ENCODE measurements around the gene SGMS1. TPM values are rescaled to one million over a fixed set of nuclear protein-coding genes. Genes with fewer than 3 reads are reported as not detected.

The SGMS1 gene
- total RNA-seq, 1 donor from 2014 or later, result 9.2 TPM

DNA sequence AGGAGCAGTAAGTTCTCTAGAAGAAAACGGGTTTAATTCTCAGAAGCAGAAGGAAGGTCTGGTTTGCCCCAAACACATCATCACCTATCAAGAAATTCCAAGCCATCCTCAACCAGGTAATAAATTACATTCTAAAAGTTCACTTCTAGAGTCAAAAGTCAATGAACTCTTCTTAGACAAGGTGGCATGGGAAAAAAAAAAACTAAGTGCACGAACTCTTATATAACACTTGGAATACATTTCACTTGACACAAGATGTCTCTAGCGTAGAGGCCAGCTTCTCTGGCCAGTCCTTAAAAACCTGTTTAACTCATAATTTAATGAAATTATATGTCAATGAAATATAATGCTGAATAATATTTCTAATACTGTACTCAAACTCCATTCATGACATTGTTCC, 200.3 kb downstream of the SGMS1 start:
- H3K4me3 ChIP-seq, result no peak overlapping the region
- H3K36me3 ChIP-seq, result no peaks in the 10 kb centered on the region
- peaks cover 15% of the 10 kb centered on the region for H3K27me3 ChIP-seq
- no peaks in the 10 kb centered on the region for H3K36me3 Mint-ChIP-seq
- H3K4me1 Mint-ChIP-seq, result no peaks in the 10 kb centered on the region
- H3F3A ChIP-seq (ENCODE audit: low read depth), result peaks cover 1% of the 10 kb centered on the region
- H3K4me1 ChIP-seq, result peaks cover 2% of the 10 kb centered on the region
- H3K4me3 Mint-ChIP-seq, result no peak overlapping the region
- peaks cover 5% of the 10 kb centered on the region for H4K20me1 ChIP-seq (ENCODE audit: low read depth)
- H3K9me3 ChIP-seq (ENCODE audit: low read depth), result no peaks in the 10 kb centered on the region
- no peaks in the 10 kb centered on the region for H3K9me3 Mint-ChIP-seq
- H3K79me2 ChIP-seq (ENCODE audit: low read depth), result no peaks in the 10 kb centered on the region
- H3K27ac Mint-ChIP-seq, result no peak overlapping the region
- no peak for DNase-seq (ENCODE audit: low spot score)
- H3K4me2 ChIP-seq, result no peak overlapping the region
- H3K27me3 Mint-ChIP-seq (ENCODE audit: insufficient read depth, low read depth), result peaks cover 2% of the 10 kb centered on the region
- no peak overlapping the region for H3K9ac ChIP-seq
- TF ChIP-seq, protein P1, sequence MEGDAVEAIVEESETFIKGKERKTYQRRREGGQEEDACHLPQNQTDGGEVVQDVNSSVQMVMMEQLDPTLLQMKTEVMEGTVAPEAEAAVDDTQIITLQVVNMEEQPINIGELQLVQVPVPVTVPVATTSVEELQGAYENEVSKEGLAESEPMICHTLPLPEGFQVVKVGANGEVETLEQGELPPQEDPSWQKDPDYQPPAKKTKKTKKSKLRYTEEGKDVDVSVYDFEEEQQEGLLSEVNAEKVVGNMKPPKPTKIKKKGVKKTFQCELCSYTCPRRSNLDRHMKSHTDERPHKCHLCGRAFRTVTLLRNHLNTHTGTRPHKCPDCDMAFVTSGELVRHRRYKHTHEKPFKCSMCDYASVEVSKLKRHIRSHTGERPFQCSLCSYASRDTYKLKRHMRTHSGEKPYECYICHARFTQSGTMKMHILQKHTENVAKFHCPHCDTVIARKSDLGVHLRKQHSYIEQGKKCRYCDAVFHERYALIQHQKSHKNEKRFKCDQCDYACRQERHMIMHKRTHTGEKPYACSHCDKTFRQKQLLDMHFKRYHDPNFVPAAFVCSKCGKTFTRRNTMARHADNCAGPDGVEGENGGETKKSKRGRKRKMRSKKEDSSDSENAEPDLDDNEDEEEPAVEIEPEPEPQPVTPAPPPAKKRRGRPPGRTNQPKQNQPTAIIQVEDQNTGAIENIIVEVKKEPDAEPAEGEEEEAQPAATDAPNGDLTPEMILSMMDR (IDR thresholded peaks at IDR 0.05), result no peak
- TF ChIP-seq EZH2phosphoT487 (IDR thresholded peaks at IDR 0.05) (no peak), EZH2 (IDR thresholded peaks at IDR 0.05) (no peak)
- no peak overlapping the region for H2AFZ ChIP-seq (replicated peaks)
- no peak overlapping the region for H3K27ac ChIP-seq

DNA sequence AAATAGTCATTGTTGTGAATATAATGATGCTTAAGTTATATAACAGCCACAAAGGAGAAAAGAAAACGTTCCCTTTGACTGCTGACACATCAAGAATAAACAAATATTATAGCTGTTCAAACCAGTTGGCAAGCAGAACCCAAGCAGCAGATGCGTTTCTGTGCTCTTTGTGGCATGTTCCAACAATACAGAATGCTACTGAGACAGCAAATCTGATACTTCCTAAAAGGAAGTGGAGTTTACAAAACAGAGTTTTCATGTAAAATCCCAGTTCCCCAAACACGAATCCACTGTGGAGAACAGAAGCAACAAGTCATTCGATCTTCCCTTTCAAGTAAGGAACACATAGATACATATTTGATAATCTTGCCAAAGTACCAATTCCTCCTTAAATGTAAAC, 201.5 kb downstream of the SGMS1 start:
- Histone ChIP-seq H3K27me3 (peaks cover 26% of the 10 kb centered on the region), H2AFZ (replicated peaks) (no peak overlapping the region), H3K9me3 (ENCODE audit: low read depth) (no peaks in the 10 kb centered on the region), H3K4me3 (no peak overlapping the region), H3K4me2 (no peak overlapping the region), H3K9ac (no peak overlapping the region), H3K4me1 (peaks cover 4% of the 10 kb centered on the region), H3F3A (ENCODE audit: low read depth) (peaks cover 5% of the 10 kb centered on the region), H3K36me3 (no peaks in the 10 kb centered on the region), H4K20me1 (ENCODE audit: low read depth) (peaks cover 10% of the 10 kb centered on the region), H3K79me2 (ENCODE audit: low read depth) (no peaks in the 10 kb centered on the region), H3K27ac (no peak overlapping the region)
- Mint-ChIP-seq H3K36me3 (no peaks in the 10 kb centered on the region), H3K27ac (no peak overlapping the region), H3K27me3 (ENCODE audit: insufficient read depth, low read depth) (peaks cover 2% of the 10 kb centered on the region), H3K4me3 (no peak overlapping the region), H3K9me3 (no peaks in the 10 kb centered on the region), H3K4me1 (no peaks in the 10 kb centered on the region)
- TF ChIP-seq EZH2 (IDR thresholded peaks at IDR 0.05), result no peak
- TF ChIP-seq, protein P1 (IDR thresholded peaks at IDR 0.05), result no peak
- TF ChIP-seq EZH2phosphoT487 (IDR thresholded peaks at IDR 0.05), result no peak
- DNase-seq (ENCODE audit: low spot score), result no peak

DNA sequence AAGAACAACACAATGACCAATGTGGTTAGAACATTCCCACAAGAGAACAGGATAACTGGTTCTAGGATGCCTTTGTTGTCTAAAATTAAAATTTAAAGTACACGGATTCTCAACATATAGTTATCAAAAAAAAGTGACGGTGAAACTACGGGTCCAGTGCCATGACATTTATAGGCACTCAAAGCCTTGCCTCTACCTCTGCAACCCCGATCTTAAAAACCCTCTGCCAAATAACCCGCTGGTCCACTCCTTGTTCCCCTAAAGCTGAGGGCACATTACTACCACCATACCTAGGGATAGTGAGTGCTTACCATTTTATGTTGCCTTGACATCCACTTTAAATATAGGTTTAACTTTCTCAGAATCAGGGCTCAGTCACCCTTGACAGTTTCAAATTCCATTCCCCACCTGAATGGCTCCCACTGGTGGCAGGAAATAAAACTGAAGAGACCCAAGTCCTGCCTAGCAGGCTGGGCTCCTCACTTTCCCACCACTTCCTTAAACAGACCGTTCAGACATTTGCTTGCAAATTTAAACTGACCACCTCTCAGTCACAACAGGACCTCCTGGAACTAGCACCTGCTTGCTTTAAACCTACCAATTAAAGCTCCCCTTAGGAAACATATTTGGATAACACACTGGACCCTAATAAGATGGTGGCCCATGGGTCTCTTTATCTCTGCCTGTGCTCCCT, 202.6 kb downstream of the SGMS1 start:
- Histone ChIP-seq H3K9ac (no peak overlapping the region), H3K4me2 (no peak overlapping the region), H3K4me3 (no peak overlapping the region), H3K27ac (no peak overlapping the region), H3F3A (ENCODE audit: low read depth) (peaks cover 5% of the 10 kb centered on the region), H3K4me1 (peaks cover 4% of the 10 kb centered on the region), H3K36me3 (no peaks in the 10 kb centered on the region), H3K79me2 (ENCODE audit: low read depth) (no peaks in the 10 kb centered on the region), H3K27me3 (peaks cover 31% of the 10 kb centered on the region), H3K9me3 (ENCODE audit: low read depth) (no peaks in the 10 kb centered on the region), H4K20me1 (ENCODE audit: low read depth) (peaks cover 10% of the 10 kb centered on the region), H2AFZ (replicated peaks) (no peak overlapping the region)
- H3K4me3 Mint-ChIP-seq, result no peak overlapping the region
- H3K4me1 Mint-ChIP-seq, result no peaks in the 10 kb centered on the region
- H3K36me3 Mint-ChIP-seq, result no peaks in the 10 kb centered on the region
- TF ChIP-seq EZH2phosphoT487 (IDR thresholded peaks at IDR 0.05) (no peak), EZH2 (IDR thresholded peaks at IDR 0.05) (no peak)
- TF ChIP-seq, protein P1 (IDR thresholded peaks at IDR 0.05), result peak; percentile 77
- DNase-seq (ENCODE audit: low spot score), result peak; percentile 56
- H3K27ac Mint-ChIP-seq, result no peak overlapping the region
- H3K9me3 Mint-ChIP-seq, result no peaks in the 10 kb centered on the region
- H3K27me3 Mint-ChIP-seq (ENCODE audit: insufficient read depth, low read depth), result peaks cover 2% of the 10 kb centered on the region

Data from neural progenitor cell (in vitro differentiated cells).